IMR-90 (cell line): ENCODE data around the gene KRT6C. TPM values are rescaled to one million over a fixed set of nuclear protein-coding genes. Genes with fewer than 3 reads are reported as not detected.

ENCODE experiments used
- ATAC-seq: fragments of 200-7000 bp; cut with Tn5 transposase; 2 replicates; pipeline ENCODE4 v1.9.1; 2020; ENCODE audit warnings: low read depth, mild to moderate bottlenecking, moderate library complexity
- BruUV-seq: library from RNA; stranded (reverse); fragments of 400-500 nt; replicated peaks from 2 replicates; lab custom pipeline; 2021; lab: Mats Ljungman, UMichigan
- CTCF ChIA-PET: fragments of 300-600 bp; formaldehyde crosslinking; extraction: SDS; loops from one replicate; lab custom pipeline; 2021; ENCODE audit warnings: antibody characterized with exemption; lab: Yijun Ruan, JAX
- POLR2A ChIA-PET: fragments of 300-600 bp; sonication (Branson Sonifier 250); formaldehyde crosslinking; loops from one replicate; lab custom pipeline; 2022; ENCODE audit warnings: antibody characterized with exemption; ENCODE audit not compliant: unreplicated experiment; lab: Charles Lee
- DNase-seq: peaks from one replicate; pipeline ENCODE4 v3.0.0; 2013
- H2AFZ ChIP-seq: replicated peaks from 2 replicates; pipeline ENCODE3; 2013; ENCODE audit warnings: low read length, mild to moderate bottlenecking; ENCODE audit not compliant: poor library complexity
- H2AK5ac ChIP-seq: 2 replicates; pipeline ENCODE4 v1.6.1; 2013; ENCODE audit warnings: low read depth, low read length, inconsistent platforms
- H2AK9ac ChIP-seq: replicated peaks from 2 replicates; pipeline ENCODE3; 2013; ENCODE audit warnings: mild to moderate bottlenecking, low read depth, low read length, moderate library complexity; ENCODE audit not compliant: poor library complexity
- H2BK120ac ChIP-seq: 2 replicates; pipeline ENCODE4 v1.6.1; 2013; ENCODE audit warnings: low read depth, low read length, inconsistent platforms
- H2BK15ac ChIP-seq: 3 replicates; pipeline ENCODE4 v1.6.1; 2013; ENCODE audit warnings: low read depth, low read length, inconsistent platforms
- H2BK20ac ChIP-seq: 2 replicates; pipeline ENCODE4 v1.6.1; 2013; ENCODE audit warnings: low read depth, mild to moderate bottlenecking, inconsistent platforms, low read length, moderate library complexity
- H2BK5ac ChIP-seq: 2 replicates; pipeline ENCODE4 v1.6.1; 2013; ENCODE audit warnings: mild to moderate bottlenecking, low read depth, low read length, inconsistent platforms; ENCODE audit not compliant: poor library complexity, severe bottlenecking
- H3K14ac ChIP-seq: replicated peaks from 2 replicates; pipeline ENCODE4 v1.6.1; 2013; ENCODE audit warnings: low read depth, low read length, inconsistent platforms
- H3K18ac ChIP-seq: 2 replicates; pipeline ENCODE4 v1.6.1; 2013; ENCODE audit warnings: low read depth, low read length, control low read depth
- H3K23ac ChIP-seq: 2 replicates; pipeline ENCODE4 v1.6.1; 2013; ENCODE audit warnings: low read depth, low read length, inconsistent platforms
- H3K27ac ChIP-seq: 2 replicates; pipeline ENCODE4 v1.5.1; 2013; ENCODE audit warnings: mild to moderate bottlenecking, control low read depth, low read length; ENCODE audit not compliant: insufficient read depth
- H3K27me3 ChIP-seq: 2 replicates; pipeline ENCODE4 v1.6.1; 2013; ENCODE audit warnings: low read length; ENCODE audit not compliant: control insufficient read depth, insufficient read depth
- H3K36me3 ChIP-seq: 2 replicates; pipeline ENCODE4 v1.6.1; 2013; ENCODE audit warnings: low read length, mixed read lengths; ENCODE audit not compliant: control insufficient read depth, insufficient read depth
- H3K4ac ChIP-seq: 2 replicates; pipeline ENCODE4 v1.6.1; 2013; ENCODE audit warnings: low read depth, low read length, inconsistent platforms
- H3K4me1 ChIP-seq: 2 replicates; pipeline ENCODE4 v1.6.1; 2013; ENCODE audit warnings: low read length, mixed read lengths; ENCODE audit not compliant: control insufficient read depth, insufficient read depth
- H3K4me2 ChIP-seq: 2 replicates; pipeline ENCODE4 v1.6.1; 2013; ENCODE audit warnings: low read depth, mild to moderate bottlenecking, control low read depth, low read length, moderate library complexity
- H3K4me3 ChIP-seq: 2 replicates; pipeline ENCODE4 v1.5.1; 2013; ENCODE audit warnings: low read depth, mild to moderate bottlenecking, control low read depth, low read length, moderate library complexity; ENCODE audit not compliant: insufficient read depth
- H3K56ac ChIP-seq: 2 replicates; pipeline ENCODE4 v1.6.1; 2013; ENCODE audit warnings: low read length, inconsistent platforms; ENCODE audit not compliant: insufficient read depth; ENCODE audit errors: extremely low read depth
- H3K79me1 ChIP-seq, 2 experiments: 2 replicates each; pipeline ENCODE4 v1.6.1; 2013; ENCODE audit warnings: low read length in 2 of 2, inconsistent platforms in 1 of 2, low read depth in 1 of 2
- H3K9ac ChIP-seq: 2 replicates; pipeline ENCODE4 v1.6.1; 2013; ENCODE audit warnings: low read depth, low read length, control low read depth
- H3K9me1 ChIP-seq: 2 replicates; pipeline ENCODE4 v1.6.1; 2013; ENCODE audit warnings: low read length, inconsistent platforms; ENCODE audit not compliant: insufficient read depth
- H3K9me3 ChIP-seq: 2 replicates; pipeline ENCODE4 v1.6.1; 2013; ENCODE audit warnings: low read length; ENCODE audit not compliant: control insufficient read depth, insufficient read depth
- H4K20me1 ChIP-seq: 2 replicates; pipeline ENCODE4 v1.6.1; 2013; ENCODE audit warnings: low read length, inconsistent platforms; ENCODE audit not compliant: insufficient read depth
- H4K5ac ChIP-seq: 2 replicates; pipeline ENCODE4 v1.6.1; 2013; ENCODE audit warnings: mild to moderate bottlenecking, low read depth, low read length, control low read depth
- H4K8ac ChIP-seq, 2 experiments: 2 replicates each; pipeline ENCODE4 v1.6.1; 2013; ENCODE audit warnings: low read depth in 2 of 2, low read length in 2 of 2, control low read depth in 1 of 2, inconsistent platforms in 1 of 2
- H4K91ac ChIP-seq: 2 replicates; pipeline ENCODE4 v1.6.1; 2013; ENCODE audit warnings: low read depth, low read length, inconsistent platforms; ENCODE audit not compliant: insufficient read depth
- BHLHE40 ChIP-seq: fragments of 150-350 bp; IDR thresholded peaks from 2 replicates; pipeline ENCODE4 v1.6.1; 2016; ENCODE audit warnings: mild to moderate bottlenecking, low read depth, low read length
- CEBPB ChIP-seq: IDR thresholded peaks from 2 replicates; pipeline ENCODE4 v1.6.1; 2012; ENCODE audit warnings: low read depth, low read length, improper control_type of control experiment
- CHD1 ChIP-seq: IDR thresholded peaks from 2 replicates; pipeline ENCODE4 v1.6.1; 2012; ENCODE audit warnings: low read depth, low read length, improper control_type of control experiment
- CTCF ChIP-seq: conservative IDR thresholded peaks from 2 replicates; pipeline ENCODE4 v1.5.1; 2012; ENCODE audit warnings: mild to moderate bottlenecking, low read depth, low read length, improper control_type of control experiment
- ELK1 ChIP-seq: fragments of 150-350 bp; IDR thresholded peaks from 2 replicates; pipeline ENCODE4 v1.6.1; 2016; ENCODE audit warnings: low read depth, mild to moderate bottlenecking, low read length, moderate library complexity, borderline replicate concordance
- FOS ChIP-seq: fragments of 150-350 bp; IDR thresholded peaks from 2 replicates; pipeline ENCODE4 v1.6.1; 2016; ENCODE audit warnings: low read depth, low read length
- MAFK ChIP-seq: IDR thresholded peaks from 2 replicates; pipeline ENCODE4 v1.6.1; 2012; ENCODE audit warnings: low read depth, low read length, improper control_type of control experiment
- MAZ ChIP-seq: IDR thresholded peaks from 2 replicates; pipeline ENCODE4 v1.6.1; 2012; ENCODE audit warnings: low read depth, mild to moderate bottlenecking, low read length, improper control_type of control experiment, moderate library complexity, borderline replicate concordance
- MXI1 ChIP-seq: IDR thresholded peaks from 2 replicates; pipeline ENCODE4 v1.6.1; 2012; ENCODE audit warnings: low read depth, mild to moderate bottlenecking, low read length, moderate library complexity, borderline replicate concordance
- NFE2L2 ChIP-seq: fragments of 150-350 bp; IDR thresholded peaks from 2 replicates; pipeline ENCODE4 v1.6.1; 2016; ENCODE audit warnings: low read depth, mild to moderate bottlenecking, low read length
- POLR2A ChIP-seq: IDR thresholded peaks from 2 replicates; pipeline ENCODE4 v1.6.1; 2012; ENCODE audit warnings: mild to moderate bottlenecking, low read depth, low read length
- RAD21 ChIP-seq: IDR thresholded peaks from 2 replicates; pipeline ENCODE4 v1.6.1; 2012; ENCODE audit warnings: low read length, improper control_type of control experiment
- RCOR1 ChIP-seq: IDR thresholded peaks from 2 replicates; pipeline ENCODE4 v1.6.1; 2012; ENCODE audit warnings: mild to moderate bottlenecking, low read length, improper control_type of control experiment; ENCODE audit not compliant: insufficient replicate concordance
- RFX5 ChIP-seq: IDR thresholded peaks from 2 replicates; pipeline ENCODE4 v1.8.0; 2012; ENCODE audit warnings: low read depth, mild to moderate bottlenecking, low read length, moderate library complexity
- SMC3 ChIP-seq: fragments of 150-350 bp; IDR thresholded peaks from 2 replicates; pipeline ENCODE4 v1.6.1; 2016; ENCODE audit warnings: low read depth, mild to moderate bottlenecking, antibody characterized with exemption, low read length, moderate library complexity
- USF2 ChIP-seq: fragments of 150-350 bp; IDR thresholded peaks from 2 replicates; pipeline ENCODE4 v1.6.1; 2017; ENCODE audit warnings: mild to moderate bottlenecking, antibody characterized with exemption, low read length, low read depth
- WGBS, 2 experiments: methylation state at CpG; one replicate each; pipeline versions ENCODE4 v1.1.5 to v1.1.7; 2013; ENCODE audit warnings: missing lambda C conversion rate in 2 of 2; ENCODE audit not compliant: insufficient read length in 1 of 2; ENCODE audit errors: extremely low coverage in 2 of 2; 5-methylcytosine and 5-hydroxymethylcytosine counted together
- dilution Hi-C: fragments of 300-500 bp; cut with HindIII; formaldehyde crosslinking; loops from one replicate; pipeline ENCODE4 v1.14.3; 2018; ENCODE audit warnings: low sequenced_read_pairs; ENCODE audit not compliant: unreplicated experiment
- in situ Hi-C: fragments of 300-500 bp; cut with MboI; formaldehyde crosslinking; loops from 3 replicates; pipeline ENCODE4 v1.14.3; 2019; ENCODE audit warnings: low sequenced_read_pairs, inconsistent platforms, mixed read lengths
- intact Hi-C: fragments of 100-400 bp; cut with micrococcal nuclease; formaldehyde crosslinking; loops from 2 replicates; pipeline ENCODE4 v1.10.0; 2022
- polyA plus RNA-seq, 3 experiments: library from polyadenylated mRNA; depleted of rRNA; stranded (reverse); fragments of >200 nt; gene quantifications; 2 replicates each; pipeline ENCODE4 v1.2.3, GENCODE V29; 2012; ENCODE audit warnings: low replicate concordance in 1 of 3
- total RNA-seq: library from RNA; depleted of rRNA; stranded (reverse); fragments of >200 nt; gene quantifications from 2 replicates; pipeline ENCODE4 v1.2.3, GENCODE V29; 2012

Gene KRT6C
- total and polyA plus RNA-seq, 2 of the 4 experiments (the other 2 are of a cell fraction): not detected

- H2BK120ac ChIP-seq: no peak overlapping the region
- DNase-seq (peak; percentile 40), ATAC-seq (no peak)
- no peak overlapping the region for H3K4me3 ChIP-seq
- H3K18ac ChIP-seq: no peak overlapping the region
- no peak overlapping the region for H3K27ac ChIP-seq
- WGBS, 2 experiments: no CpG with 5 or more reads among the region's 4 CpGs
- H2BK15ac ChIP-seq: no peak overlapping the region
- H3K9me3 ChIP-seq: no peaks in the 10 kb centered on the region
- H3K27me3 ChIP-seq: peaks cover 7% of the 10 kb centered on the region
- no peak overlapping the region for H2AK9ac ChIP-seq
- no peak overlapping the region for H3K23ac ChIP-seq
- H2AK5ac ChIP-seq: no peak overlapping the region; the same call in 1 of the 2 replicates
- no peaks in the 10 kb centered on the region for H3K9me1 ChIP-seq
- H3K14ac ChIP-seq: no peak overlapping the region
- in situ Hi-C loops (no loop called here), dilution Hi-C loops (no loop called here), intact Hi-C loops (no loop called here)
- H3K36me3 ChIP-seq: no peaks in the 10 kb centered on the region
- no peak overlapping the region for H3K9ac ChIP-seq
- ChIA-PET POLR2A (no interaction called here), CTCF (no interaction called here)
- H4K91ac ChIP-seq: no peak overlapping the region
- no peak overlapping the region for H3K56ac ChIP-seq
- no peak overlapping the region for H2BK5ac ChIP-seq
- no TSS peak for BruUV-seq
- no peaks in the 10 kb centered on the region for H3K79me1 ChIP-seq
- H3K4ac ChIP-seq: no peak overlapping the region
- peak overlapping the region; percentile 46 for H2AFZ ChIP-seq
- TF ChIP-seq CTCF: no peak
- no peak for TF ChIP-seq SMC3
- no peak for TF ChIP-seq BHLHE40
- no peak for TF ChIP-seq MAZ
- no peak for TF ChIP-seq ELK1
- TF ChIP-seq FOS: no peak
- TF ChIP-seq CHD1: no peak
- TF ChIP-seq USF2: no peak
- no peak for TF ChIP-seq RCOR1
- no peak for TF ChIP-seq CEBPB
- TF ChIP-seq NFE2L2: no peak
- TF ChIP-seq RFX5: no peak
- no peak for TF ChIP-seq MAFK
- no peak for TF ChIP-seq POLR2A
- TF ChIP-seq RAD21: no peak
- TF ChIP-seq MXI1: no peak
- H4K5ac ChIP-seq: no peak overlapping the region
- H4K20me1 ChIP-seq: no peaks in the 10 kb centered on the region
- H3K4me2 ChIP-seq: no peak overlapping the region
- H3K4me1 ChIP-seq: no peaks in the 10 kb centered on the region
- H4K8ac ChIP-seq: no peak overlapping the region
- H2BK20ac ChIP-seq: no peak overlapping the region
These were observed 23.0 kb upstream of the KRT6C start for GRCh38 chr12:52496590-52497071.
